ENCODE measurements around the gene WDR36.

- TF ChIP-seq CTCF (IDR thresholded peaks at IDR 0.05 in 8 of 11, conservative IDR thresholded peaks at IDR 0.05 in 3 of 11) (no peak), POLR2A (IDR thresholded peaks at IDR 0.05) (no peak), POLR2AphosphoS5 (IDR thresholded peaks at IDR 0.05) (no peak)
Measured at GRCh38 chr5:111063709-111064322, 28.3 kb upstream of the WDR36 start.
